HepG2 (cell line): ENCODE results near the gene KATNA1. TPM values are rescaled to one million over a fixed set of nuclear protein-coding genes. Genes with fewer than 3 reads are reported as not detected.
A peak's percentile ranks its signal among the peaks of the same experiment; 100 is the strongest.

Source experiments
- CHD2 ChIP-seq: IDR thresholded peaks from 2 replicates; pipeline ENCODE4 v1.6.1; 2011; ENCODE audit warnings: low read depth, low read length, improper control_type of control experiment
- FOXA1 ChIP-seq, 2 experiments: fragments of 450-650 bp in 1 of 2; sonication (generic) in 1 of 2; formaldehyde crosslinking in 1 of 2; IDR thresholded peaks; 2 replicates each; pipeline versions ENCODE4 v1.4.0 to v1.6.1; 2016 to 2020; ENCODE audit warnings: missing genetic modification reagents in 1 of 2
- KAT2B ChIP-seq: fragments of 150-350 bp; IDR thresholded peaks from 2 replicates; pipeline ENCODE4 v1.6.1; 2014; ENCODE audit warnings: low read depth, low read length, borderline replicate concordance
- KDM5B ChIP-seq: sonication (generic); formaldehyde crosslinking; IDR thresholded peaks from 2 replicates; pipeline ENCODE4 v1.4.0; 2020; ENCODE audit warnings: missing genetic modification reagents, mild to moderate bottlenecking, borderline replicate concordance
- KLF15 ChIP-seq: sonication (generic); formaldehyde crosslinking; IDR thresholded peaks from 2 replicates; pipeline ENCODE4 v1.8.1; 2023; ENCODE audit warnings: borderline replicate concordance, mild to moderate bottlenecking, inconsistent platforms, missing genetic modification reagents, mixed read lengths
- KLF16 ChIP-seq, 2 experiments: sonication (generic) in 1 of 2; formaldehyde crosslinking in 1 of 2; IDR thresholded peaks; 2 replicates each; pipeline versions ENCODE4 v1.6.1 to v1.8.0; 2016 to 2023; ENCODE audit warnings: missing genetic modification reagents in 2 of 2, missing compliant biosample characterization in 1 of 2
- MIER3 ChIP-seq: IDR thresholded peaks from 2 replicates; pipeline ENCODE4 v1.6.1; 2016; ENCODE audit warnings: missing compliant biosample characterization, borderline replicate concordance
- NFIC ChIP-seq: IDR thresholded peaks from 2 replicates; pipeline ENCODE4 v1.6.1; 2012; ENCODE audit warnings: mild to moderate bottlenecking, low read length, inconsistent platforms
- NR2F6 ChIP-seq, 2 experiments: IDR thresholded peaks; 2 replicates each; pipeline ENCODE4 v1.6.1; 2016; ENCODE audit warnings: antibody characterized with exemption in 1 of 2, mild to moderate bottlenecking in 1 of 2
- RARA ChIP-seq: IDR thresholded peaks from 2 replicates; pipeline ENCODE4 v1.6.1; 2016; ENCODE audit warnings: missing genetic modification reagents, missing compliant biosample characterization
- RELA ChIP-seq: sonication (generic); formaldehyde crosslinking; IDR thresholded peaks from 2 replicates; pipeline ENCODE4 v1.4.0; 2020; ENCODE audit warnings: missing genetic modification reagents
- SUZ12 ChIP-seq: fragments of 150-350 bp; IDR thresholded peaks from 2 replicates; pipeline ENCODE4 v1.6.1; 2014; ENCODE audit warnings: low read depth, low read length
- TFE3 ChIP-seq: IDR thresholded peaks from 2 replicates; pipeline ENCODE4 v1.6.1; 2016
- U2AF2 ChIP-seq: fragments of 200-400 bp; formaldehyde crosslinking; IDR thresholded peaks from 2 replicates; pipeline ENCODE4 v1.6.1; 2017; ENCODE audit warnings: low read depth, mild to moderate bottlenecking, low read length
- YEATS4 ChIP-seq: sonication (generic); formaldehyde crosslinking; IDR thresholded peaks from 2 replicates; pipeline ENCODE4 v1.4.0; 2020; ENCODE audit warnings: missing genetic modification reagents, borderline replicate concordance
- ZBTB37 ChIP-seq: sonication (generic); formaldehyde crosslinking; IDR thresholded peaks from 2 replicates; pipeline ENCODE4 v1.4.0; 2020; ENCODE audit warnings: mild to moderate bottlenecking, missing genetic modification reagents
- ZFP62 ChIP-seq: sonication (generic); formaldehyde crosslinking; IDR thresholded peaks from 2 replicates; pipeline ENCODE4 v1.4.0; 2020; ENCODE audit warnings: missing genetic modification reagents
- ZNF207 ChIP-seq: fragments of 450-650 bp; IDR thresholded peaks from 2 replicates; pipeline ENCODE4 v1.6.1; 2016; ENCODE audit warnings: antibody characterized with exemption, borderline replicate concordance
- ZNF264 ChIP-seq: sonication (generic); formaldehyde crosslinking; IDR thresholded peaks from 2 replicates; pipeline ENCODE4 v1.4.0; 2020; ENCODE audit warnings: missing genetic modification reagents
- ZNF275 ChIP-seq: sonication (generic); formaldehyde crosslinking; IDR thresholded peaks from 2 replicates; pipeline ENCODE4 v1.8.0; 2022; ENCODE audit warnings: missing genetic modification reagents, mild to moderate bottlenecking, inconsistent platforms, borderline replicate concordance
- ZNF644 ChIP-seq: IDR thresholded peaks from 2 replicates; pipeline ENCODE4 v1.6.1; 2016; ENCODE audit warnings: low read depth
- ZNF775 ChIP-seq: sonication (generic); formaldehyde crosslinking; IDR thresholded peaks from 2 replicates; pipeline ENCODE4 v1.4.0; 2020; ENCODE audit warnings: missing genetic modification reagents, mild to moderate bottlenecking, moderate library complexity, borderline replicate concordance
- ZNF777 ChIP-seq: sonication (generic); formaldehyde crosslinking; IDR thresholded peaks from 2 replicates; pipeline ENCODE4 v1.4.0; 2020; ENCODE audit warnings: missing genetic modification reagents
- ZSCAN30 ChIP-seq: sonication (generic); formaldehyde crosslinking; IDR thresholded peaks from 2 replicates; pipeline ENCODE4 v1.5.0; 2020; ENCODE audit warnings: mild to moderate bottlenecking, missing genetic modification reagents
- ZSCAN31 ChIP-seq: sonication (generic); formaldehyde crosslinking; IDR thresholded peaks from 2 replicates; pipeline ENCODE4 v1.5.0; 2020; ENCODE audit warnings: low read depth, mild to moderate bottlenecking, missing genetic modification reagents
- polyA plus RNA-seq, 8 experiments: library from polyadenylated mRNA; depleted of rRNA in 3 of 8; stranded (reverse) in 7 of 8; unstranded in 1 of 8; fragments of >200 nt; fragmentation: Illumina TruSeq in 4 of 8; extraction: Trizol in 4 of 8; gene quantifications; 2 replicates each; pipeline versions ENCODE4 v1.2.1 to v1.2.3, GENCODE V29; 2011 to 2016; ENCODE audit warnings: low read depth in 4 of 8, missing spikeins in 1 of 8, mixed read lengths in 1 of 8; ENCODE audit not compliant: insufficient read depth in 1 of 8
- total RNA-seq, 5 experiments: library from RNA; depleted of rRNA; stranded (reverse); fragments of >200 nt; fragmentation: Illumina TruSeq; extraction: Trizol; gene quantifications; 2 replicates each; pipeline ENCODE4 v1.2.3, GENCODE V29; 2016; ENCODE audit warnings: low read depth in 1 of 5

KATNA1 gene
- total and polyA plus RNA-seq, 2 of the 13 experiments (the other 11 are each of a cell fraction or from before 2014, with no cell fraction given) = 14.8 to 25.3 TPM

- TF ChIP-seq ZSCAN30 (CRISPR knock-in tag) (peak; percentile 99; the same call in 1 of the 2 replicates), ZFP62 (CRISPR knock-in tag) (peak; percentile 80; the same call in 1 of the 2 replicates), RARA (CRISPR knock-in tag) (peak; percentile 88), KDM5B (CRISPR knock-in tag) (peak; percentile 99), ZNF644 (CRISPR knock-in tag) (peak; percentile 34; the same call in 1 of the 2 replicates), SUZ12 (no peak), ZNF264 (CRISPR knock-in tag) (peak; percentile 93), CHD2 (peak; percentile 27; the same call in 1 of the 2 replicates), FOXA1 (IDR thresholded peaks at IDR 0.05) (no peak), FOXA1 (CRISPR knock-in tag; IDR thresholded peaks at IDR 0.05) (peak; percentile 78), ZNF275 (CRISPR knock-in tag) (peak; percentile 99), KAT2B (no peak), ZBTB37 (CRISPR knock-in tag) (peak; percentile 58; the same call in 1 of the 2 replicates), ZNF775 (CRISPR knock-in tag) (peak; percentile 92; the same call in 1 of the 2 replicates), NFIC (no peak), KLF15 (CRISPR knock-in tag) (peak; percentile 97), TFE3 (CRISPR knock-in tag) (peak; percentile 96), MIER3 (peak; percentile 95), YEATS4 (peak; percentile 98), KLF16 (CRISPR knock-in tag; IDR thresholded peaks at IDR 0.05) (peak; percentile 14 to 100; a peak in 2 of 4 replicates), RELA (peak; percentile 89; the same call in 1 of the 2 replicates), U2AF2 (no peak), NR2F6 (IDR thresholded peaks at IDR 0.05) (peak; percentile 25), NR2F6 (CRISPR knock-in tag; IDR thresholded peaks at IDR 0.05) (peak; percentile 89), ZSCAN31 (peak; percentile 100), ZNF207 (no peak), ZNF777 (CRISPR knock-in tag) (peak; percentile 77)
Measured at GRCh38 chr6:149648148-149649145, at the start of gene KATNA1 (continued).
